HG03108 (cell line): ENCODE results near the gene GCKR.

Experiments
- ATAC-seq: cut with Tn5 transposase; IDR thresholded peaks from one replicate; pipeline ENCODE4 v1.9.1; 2021; ENCODE audit warnings: moderate library complexity; ENCODE audit not compliant: unreplicated experiment

GCKR gene, protein sequence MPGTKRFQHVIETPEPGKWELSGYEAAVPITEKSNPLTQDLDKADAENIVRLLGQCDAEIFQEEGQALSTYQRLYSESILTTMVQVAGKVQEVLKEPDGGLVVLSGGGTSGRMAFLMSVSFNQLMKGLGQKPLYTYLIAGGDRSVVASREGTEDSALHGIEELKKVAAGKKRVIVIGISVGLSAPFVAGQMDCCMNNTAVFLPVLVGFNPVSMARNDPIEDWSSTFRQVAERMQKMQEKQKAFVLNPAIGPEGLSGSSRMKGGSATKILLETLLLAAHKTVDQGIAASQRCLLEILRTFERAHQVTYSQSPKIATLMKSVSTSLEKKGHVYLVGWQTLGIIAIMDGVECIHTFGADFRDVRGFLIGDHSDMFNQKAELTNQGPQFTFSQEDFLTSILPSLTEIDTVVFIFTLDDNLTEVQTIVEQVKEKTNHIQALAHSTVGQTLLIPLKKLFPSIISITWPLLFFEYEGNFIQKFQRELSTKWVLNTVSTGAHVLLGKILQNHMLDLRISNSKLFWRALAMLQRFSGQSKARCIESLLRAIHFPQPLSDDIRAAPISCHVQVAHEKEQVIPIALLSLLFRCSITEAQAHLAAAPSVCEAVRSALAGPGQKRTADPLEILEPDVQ

DNA sequence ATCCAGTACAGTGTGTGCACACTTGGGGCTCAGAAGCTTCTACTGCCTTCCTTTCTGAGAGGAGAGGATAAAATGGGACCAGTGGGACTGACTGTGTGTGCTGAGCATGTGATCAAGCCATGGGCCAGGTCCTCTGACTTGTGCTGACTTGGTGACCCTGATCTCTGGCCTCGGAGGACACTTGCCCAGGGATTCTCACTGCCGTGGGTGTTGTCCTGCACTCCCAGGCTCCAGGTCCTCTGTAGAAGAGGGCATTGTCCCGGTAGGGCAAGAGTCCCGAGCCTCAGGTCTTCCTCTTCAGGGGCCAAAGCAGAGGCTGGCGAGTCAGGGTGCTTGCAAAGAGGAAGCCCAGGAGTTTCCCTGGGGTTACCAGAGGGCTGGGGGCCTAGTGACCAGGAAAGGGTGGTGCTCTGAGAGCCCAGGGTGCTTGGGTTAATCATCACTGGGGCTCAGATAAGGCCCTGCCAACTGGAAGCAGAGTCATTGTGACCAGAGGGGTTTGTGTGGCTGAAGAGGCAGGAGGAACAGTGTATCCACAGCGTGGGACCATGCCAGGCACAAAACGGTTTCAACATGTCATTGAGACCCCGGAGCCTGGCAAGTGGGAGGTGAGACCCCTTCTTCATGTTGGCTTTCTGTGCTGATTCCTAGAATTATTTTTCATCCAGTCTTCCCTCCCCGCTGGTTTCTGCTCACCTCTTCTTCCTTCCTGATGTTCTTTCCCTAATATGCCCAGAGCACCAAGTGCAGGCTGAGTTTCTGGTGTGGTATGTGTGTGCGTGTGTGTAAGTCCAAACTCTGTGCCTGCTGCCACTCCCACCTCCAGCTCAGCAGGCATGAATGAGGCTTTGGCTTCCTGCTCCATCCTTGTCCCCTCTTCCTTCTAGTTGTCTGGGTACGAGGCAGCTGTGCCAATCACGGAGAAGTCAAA is at the start of gene GCKR:
Gene GCKR, plus strand, starts transcription at position 483 of the 931 bp plus-strand sequence. Its CDS starts 66 bp downstream, at position 549.
- no peak for ATAC-seq

DNA sequence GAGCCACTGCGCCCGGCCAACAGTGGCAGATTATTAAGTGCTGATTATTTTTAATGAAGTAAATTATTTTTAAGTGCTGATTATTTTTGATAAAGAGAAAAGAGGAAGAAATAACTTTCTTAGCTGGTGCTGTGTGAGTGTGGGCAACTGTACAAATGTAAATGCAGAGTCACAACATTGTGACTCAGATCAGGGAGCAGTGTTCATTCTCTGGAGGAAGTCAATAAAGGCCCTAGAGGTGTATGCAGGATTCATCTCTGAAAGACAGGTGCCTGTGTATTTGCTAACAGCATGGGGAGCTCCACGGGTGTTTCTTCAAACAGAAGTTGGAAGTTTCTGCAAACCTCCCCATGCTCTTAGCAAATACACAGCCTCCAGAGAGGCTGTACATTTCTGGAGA is 48.3 kb upstream of the GCKR start:
- ATAC-seq, result no peak

DNA sequence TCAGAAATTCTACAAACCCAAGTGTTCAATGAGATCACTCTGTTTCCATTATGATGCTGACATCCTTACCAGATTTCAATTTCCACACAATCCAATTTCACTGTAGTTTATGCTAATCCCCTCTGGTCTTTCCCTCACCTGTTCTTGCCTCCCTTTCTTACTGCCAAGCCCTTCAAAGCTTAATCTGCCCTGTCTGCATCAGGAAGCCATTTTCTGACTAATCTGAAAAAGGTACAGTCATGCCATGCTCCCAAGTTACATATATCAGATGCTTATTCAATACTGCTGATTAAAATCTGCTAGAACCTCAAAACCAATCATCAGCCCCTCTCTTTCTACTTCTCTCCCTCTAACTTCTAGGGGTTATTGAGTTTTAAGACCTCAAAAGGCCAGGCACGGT is 45.5 kb upstream of the GCKR start:
- ATAC-seq, result no peak

DNA sequence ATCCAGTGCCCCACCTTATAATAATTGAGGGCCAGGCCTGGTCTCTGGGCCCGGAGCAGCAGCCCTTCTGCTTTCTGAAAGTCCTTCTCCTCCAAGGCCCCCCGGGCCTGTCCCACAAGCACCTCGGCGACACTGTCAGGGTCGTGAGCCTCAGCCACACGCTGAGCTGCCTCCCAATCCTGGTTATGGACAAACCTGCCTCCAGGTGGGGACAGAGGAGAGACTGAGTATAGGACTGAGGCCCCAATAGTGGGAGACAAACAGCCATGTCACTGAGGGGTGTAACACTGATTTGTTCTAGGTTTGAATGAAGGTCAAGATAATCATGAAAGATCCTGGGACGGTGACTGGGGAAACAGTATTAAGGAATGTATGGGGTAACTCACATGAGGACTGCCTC is 42.7 kb upstream of the GCKR start:
- no peak for ATAC-seq

DNA sequence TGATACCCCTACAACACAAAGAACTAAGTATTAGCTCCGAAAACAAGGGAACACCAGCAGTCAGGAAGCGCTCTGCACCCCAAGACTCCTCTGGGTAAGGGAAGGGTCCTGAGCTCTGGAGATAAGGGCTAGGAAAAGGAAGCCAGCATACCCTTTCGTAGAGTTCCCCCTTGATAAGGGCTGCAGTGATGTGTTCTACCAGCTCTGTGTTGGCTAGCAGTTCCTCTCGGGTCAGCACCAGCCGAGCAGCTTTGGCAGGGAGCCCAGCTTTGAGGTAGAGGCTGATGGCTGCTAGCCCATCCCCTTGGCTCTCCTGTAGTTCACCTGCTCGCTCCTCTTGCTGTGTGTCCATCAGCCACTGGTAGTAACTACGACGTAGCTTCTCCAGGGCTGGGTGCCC is 35.5 kb upstream of the GCKR start:
- ATAC-seq, result no peak

DNA sequence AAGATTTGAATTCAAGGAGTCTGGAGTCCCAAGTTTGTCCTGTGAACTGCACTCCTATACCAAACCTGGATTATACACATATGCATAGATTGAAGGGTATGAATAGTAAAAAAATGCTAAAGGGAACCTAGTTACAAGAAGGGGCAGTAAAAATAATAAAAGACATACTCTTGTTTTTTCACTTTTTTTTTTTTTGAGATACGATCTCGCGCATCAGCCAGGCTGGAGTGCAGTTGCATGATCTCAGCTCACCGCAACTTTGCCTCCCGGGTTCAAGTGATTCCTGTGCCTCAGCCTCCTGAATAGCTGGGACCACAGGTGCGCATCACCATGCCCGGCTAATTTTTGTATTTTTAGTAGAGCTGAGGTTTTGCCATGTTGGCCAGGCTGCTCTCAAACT is 32.2 kb upstream of the GCKR start:
- no peak for ATAC-seq

DNA sequence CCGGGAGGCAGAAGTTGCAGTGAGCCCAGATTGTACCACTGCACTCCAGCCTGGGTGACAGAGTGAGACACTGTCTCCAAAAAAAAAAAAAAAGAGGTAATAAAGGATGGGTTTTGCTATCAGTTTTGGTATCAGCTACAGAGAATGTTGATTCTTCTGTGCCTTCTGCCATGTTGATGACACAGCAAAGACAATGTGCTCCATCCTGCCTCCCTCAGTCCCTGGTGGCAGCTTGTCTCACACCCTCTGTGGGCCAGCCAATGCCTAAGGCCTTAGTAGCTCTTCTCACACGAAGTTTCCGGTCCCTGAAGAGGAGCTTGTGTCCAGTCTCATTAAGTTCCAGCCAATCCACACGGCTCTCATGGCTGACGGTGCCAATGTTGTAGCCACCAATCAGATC is 24.7 kb upstream of the GCKR start:
- ATAC-seq, result no peak

DNA sequence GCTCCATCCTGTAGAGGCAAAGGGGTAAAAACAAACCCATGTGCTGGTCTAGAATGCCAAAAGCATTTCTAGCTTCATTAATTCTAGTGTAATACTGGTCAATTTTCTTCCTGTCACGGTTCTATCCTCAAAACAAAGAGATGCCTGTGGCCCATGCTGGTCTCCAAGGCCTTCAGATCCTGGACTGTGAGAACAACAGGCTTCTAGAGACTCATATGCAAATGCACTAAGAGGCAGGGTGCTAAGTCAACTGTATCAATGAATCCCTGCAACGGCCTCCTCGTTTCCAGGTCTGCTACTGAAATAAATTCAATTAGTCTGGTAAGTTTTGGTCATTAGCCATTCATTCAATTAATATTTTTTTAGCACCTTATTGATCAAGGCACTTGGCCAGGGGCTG is 11.1 kb upstream of the GCKR start:
- no peak for ATAC-seq

DNA sequence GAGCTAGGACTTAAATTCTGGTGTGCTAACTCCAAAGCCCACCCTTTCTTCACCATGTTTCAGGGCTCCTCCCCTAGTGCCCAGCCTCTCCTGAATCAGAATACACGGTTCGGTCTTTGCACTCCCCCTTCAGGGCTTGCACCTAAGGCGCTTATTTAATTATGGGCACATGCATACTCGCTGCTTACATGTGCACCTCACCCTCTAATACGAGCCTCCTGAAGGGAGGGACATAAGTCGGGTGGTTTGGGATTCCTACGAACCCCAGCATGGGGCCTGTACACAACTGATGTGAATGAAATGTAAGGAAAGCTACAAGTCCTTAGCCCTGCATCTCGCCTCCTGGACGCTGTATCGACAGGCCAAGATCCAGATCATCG is 7.5 kb upstream of the GCKR start:
- ATAC-seq, result no peak

DNA sequence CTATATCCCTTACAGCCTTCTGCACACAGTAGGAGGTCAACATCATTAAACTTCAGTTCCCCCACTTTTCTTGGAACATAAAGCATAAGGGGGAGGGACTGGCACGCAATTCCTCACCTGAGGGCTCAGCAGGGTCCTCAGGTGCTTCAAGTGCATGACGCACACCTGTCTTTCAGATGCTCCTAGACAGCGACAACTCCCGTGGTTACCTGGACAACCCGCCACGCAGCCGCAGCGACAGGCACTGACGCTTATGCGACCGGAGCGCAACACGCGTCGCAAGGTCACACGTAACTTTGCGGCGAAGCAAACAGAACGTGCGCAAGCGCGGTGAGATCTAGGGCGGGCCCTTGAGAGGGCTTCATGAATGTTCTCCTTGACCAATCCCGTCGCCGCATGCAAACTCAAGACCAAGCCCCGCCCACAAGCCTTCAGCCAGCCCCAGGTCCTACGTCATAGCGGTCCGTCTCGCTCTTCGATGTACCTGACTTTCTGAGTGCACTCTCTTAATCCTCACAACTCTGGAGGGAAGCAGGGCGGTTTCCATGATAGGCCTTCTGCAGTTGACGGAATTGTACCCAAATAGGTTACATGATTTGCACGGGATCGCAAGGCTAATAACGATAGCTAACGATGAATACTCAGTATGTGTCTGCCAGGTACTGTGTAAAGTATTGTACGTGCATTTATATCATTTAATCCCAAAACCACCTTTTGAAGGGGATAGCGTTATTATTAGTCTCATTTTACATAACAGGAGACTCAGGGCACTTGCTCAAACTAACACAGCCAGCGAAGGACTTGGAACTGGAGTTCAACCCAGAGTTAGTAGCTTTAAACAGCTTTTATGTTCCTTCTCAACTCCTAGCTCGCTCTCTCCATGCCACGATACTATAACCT is 6.9 kb upstream of the GCKR start, which contains the start of gene IFT172:
Gene IFT172, minus strand, starts transcription at position 246 of the 900 bp plus-strand sequence. Its CDS starts 90 bp downstream, at position 156.
- peak; percentile 93 for ATAC-seq

DNA sequence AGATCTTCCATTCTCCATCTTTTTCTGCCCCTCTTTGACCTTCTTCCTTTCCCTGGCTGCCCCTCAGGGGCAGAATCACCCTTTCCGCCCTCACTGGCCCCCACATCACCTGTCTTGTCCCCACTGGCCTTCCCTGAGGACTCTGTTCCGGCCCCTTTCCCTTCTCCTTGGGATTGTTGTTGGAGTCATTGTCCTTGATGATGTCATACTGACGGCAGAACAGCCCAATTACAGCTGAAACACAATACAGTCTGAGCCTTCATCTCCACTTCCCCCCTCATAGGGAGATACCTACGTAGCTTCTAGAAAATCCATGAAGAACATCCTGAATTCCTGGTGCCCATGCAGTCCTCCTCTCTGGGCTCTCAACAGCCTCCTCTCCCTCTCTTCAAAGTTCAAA is 4.1 kb upstream of the GCKR start:
- ATAC-seq, result no peak

DNA sequence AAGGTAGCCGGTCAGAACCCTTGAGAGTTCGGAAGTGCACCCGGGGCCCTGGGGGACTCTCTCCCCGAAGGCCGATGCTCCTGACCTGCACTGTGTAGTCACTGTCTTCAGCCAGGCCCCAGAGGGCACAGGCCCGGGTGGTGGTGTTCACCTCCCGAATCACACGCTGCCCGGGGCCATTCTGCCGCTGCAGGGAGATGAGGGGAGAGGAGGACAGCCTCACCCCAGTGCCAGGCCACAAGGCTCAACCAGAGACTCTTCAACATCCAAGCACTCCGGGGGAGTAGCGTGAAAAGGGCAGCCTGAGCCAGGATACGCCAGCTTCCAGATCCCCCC is 2.7 kb upstream of the GCKR start:
- no peak for ATAC-seq

DNA sequence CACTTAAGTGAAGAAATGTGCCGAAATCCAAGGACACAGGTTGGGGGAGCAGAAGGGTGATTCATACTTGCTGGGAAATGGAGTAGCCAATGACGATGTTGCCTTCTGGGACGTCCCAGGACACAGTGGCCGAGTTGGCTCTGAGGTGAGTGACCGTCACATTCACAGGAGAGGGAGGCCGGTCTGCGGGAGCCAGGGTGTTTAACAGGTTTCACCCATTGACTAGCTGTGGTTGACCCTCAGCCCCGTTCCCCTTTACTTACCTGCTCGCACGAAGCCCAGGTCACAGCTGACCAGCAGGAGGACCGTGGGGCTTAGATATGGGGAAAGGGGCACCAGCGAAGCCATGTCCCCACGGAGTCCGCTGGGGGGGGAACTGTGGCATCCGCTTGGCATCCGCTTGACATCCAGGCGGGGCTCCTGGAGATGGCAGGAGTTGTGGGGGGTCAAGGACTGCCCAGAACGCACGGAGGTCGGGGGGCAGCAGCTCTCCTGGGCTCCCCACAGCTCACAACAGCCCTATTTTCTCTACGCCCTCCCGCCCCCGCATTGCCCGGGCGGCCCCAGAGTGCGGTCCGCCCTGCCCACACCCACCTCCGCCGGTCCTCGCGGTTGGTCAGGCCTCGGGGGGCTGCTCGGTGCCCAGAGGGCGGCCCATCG is 2.2 kb upstream of the GCKR start:
- ATAC-seq, result no peak

DNA sequence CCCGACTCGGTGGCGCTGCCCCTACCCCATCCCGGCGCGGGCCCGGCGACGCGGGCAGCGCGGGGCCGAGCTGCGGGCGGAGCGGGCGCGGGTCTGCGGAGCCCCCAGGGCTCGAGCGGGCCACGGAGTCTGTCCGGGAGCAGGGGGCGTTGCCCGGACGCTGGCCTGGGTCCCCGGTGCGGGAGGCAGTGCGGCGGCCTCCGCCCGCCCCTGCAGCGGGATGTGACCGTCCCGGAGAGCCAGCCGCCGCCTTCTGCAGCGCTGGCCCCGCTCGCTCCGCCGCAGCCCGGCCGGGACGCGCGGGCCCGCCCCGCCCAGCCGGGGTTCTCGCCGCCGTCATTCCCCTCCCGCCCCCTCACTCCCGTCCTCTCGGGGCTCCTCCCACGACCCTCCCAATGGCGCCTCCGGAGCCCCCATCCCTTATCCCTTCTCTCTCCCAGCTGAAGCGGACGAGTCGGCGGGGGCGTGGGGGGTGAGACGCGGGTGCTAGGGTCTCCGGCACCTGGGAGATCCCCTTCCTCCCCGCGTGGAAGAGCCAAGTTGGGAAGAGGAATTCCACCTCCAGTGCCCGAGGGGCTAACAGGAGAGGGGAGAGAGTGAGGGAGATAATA is 1.6 kb upstream of the GCKR start, which contains the start of gene FNDC4:
Gene FNDC4, minus strand, starts transcription at position 257 of the 611 bp plus-strand sequence. CDS start 521 bp downstream, outside the sequence.
- no peak for ATAC-seq

DNA sequence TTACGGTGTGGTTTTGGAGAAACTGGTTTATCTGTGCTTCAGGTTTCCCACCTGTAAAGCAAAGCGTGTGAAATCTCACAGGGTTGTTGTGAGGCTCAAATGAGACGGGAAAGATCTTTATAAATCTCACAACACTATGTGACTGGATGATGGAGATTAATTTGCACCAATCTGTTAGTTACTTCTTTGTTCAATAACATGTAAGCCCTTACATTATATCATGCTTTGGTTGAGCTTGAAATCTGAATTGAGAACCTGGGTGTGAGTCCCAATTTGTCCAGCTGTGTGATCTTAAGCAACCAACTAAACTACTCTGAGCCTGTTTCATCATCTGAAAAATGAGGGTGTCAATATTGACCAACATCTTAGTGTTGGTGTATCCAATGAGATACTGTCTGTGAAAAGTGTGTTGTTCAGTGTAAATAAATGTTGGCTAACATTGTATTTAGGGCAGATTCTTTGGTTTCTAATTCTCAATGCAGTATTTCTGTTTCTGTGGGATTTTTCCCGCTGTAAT is 741 bp upstream of the GCKR start:
- ATAC-seq, result no peak

DNA sequence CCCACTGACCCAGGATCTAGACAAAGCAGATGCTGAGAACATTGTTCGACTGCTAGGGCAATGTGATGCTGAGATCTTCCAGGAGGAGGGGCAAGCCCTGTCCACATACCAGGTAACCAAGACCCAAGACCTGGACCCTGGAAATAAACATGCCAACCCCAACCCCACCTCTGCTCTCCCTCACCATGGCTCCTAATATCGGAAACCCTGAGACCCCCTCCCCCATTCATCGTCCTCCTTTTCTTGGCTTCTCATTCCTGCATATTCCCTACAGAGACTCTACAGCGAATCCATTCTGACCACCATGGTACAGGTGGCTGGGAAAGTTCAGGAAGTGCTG is 619 bp downstream of the GCKR start:
- no peak for ATAC-seq

DNA sequence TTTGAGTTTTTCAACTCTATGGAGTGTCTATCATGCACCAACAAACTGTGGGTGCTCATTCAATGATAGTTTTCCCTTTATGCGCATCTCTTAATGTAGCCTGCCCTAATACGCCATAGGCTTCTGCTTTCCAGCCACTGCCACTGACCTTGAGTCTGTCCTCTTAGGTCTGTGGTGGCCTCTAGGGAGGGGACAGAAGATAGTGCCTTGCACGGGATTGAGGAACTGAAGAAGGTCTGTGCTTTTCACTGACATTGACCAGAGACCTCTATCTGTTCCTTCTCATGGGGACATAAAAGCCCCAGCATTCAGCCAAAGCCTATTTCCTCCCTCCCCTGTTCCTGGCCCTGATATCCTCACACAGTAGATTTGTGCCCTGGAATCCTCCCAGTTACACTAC is 2.3 kb downstream of the GCKR start:
- no peak for ATAC-seq

DNA sequence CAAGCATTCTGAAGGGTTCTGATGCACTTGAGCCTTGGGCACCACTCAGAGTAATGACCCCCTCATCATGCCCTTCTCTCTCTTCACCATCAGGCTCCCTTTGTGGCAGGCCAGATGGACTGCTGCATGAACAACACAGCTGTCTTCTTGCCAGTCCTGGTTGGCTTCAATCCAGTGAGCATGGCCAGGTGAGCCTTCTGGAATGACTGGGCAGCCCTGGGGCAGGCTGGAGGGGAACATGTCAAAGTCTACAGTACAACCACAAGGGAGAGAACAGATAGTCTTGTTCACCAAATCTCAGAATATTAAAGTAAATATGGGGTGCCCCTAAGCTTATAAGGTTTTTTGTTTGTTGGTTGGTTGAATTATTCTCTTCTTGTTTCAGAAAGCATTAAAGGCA is 4.4 kb downstream of the GCKR start:
- no peak for ATAC-seq

DNA sequence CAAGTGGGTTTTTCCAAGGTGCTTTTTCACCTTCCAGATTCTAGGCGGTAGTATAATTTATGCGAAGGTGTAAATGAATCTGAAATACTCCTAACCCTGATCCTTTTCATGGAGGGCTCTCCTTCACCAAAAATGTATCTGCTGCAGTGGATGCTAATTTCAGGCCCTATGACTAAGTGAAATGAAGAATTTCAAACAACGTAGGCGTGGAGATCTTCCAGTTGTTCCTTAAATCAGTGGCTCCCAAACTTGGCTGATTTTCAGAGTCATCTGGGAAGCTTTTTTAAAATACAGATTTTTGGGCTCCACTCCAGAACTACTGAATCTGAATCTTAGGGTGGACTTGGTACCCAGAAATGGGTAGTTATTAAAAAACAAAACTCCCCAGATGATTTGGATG is 5.5 kb downstream of the GCKR start:
- ATAC-seq, result no peak
